ENCODE measurements around the gene PITPNM3. TPM values are rescaled to one million over a fixed set of nuclear protein-coding genes. Genes with fewer than 3 reads are reported as not detected.

Gene PITPNM3
- total and polyA plus RNA-seq, 11 donors = 0.16 to 1.7 (median 0.33) TPM

- H3K9me3 ChIP-seq = no peaks in the 10 kb centered on the region
- 59 to 66% (median 65%) methylated on average over 15 of the region's 15 CpGs for WGBS, 4 donors
- no peak for ATAC-seq
- no peaks in the 10 kb centered on the region for H3K4me1 ChIP-seq
- peak in 1 of 5 donors; percentile 20 for DNase-seq
- intact Hi-C loops (cut with DNase I) = no loop called here
- no peaks in the 10 kb centered on the region for H3K36me3 ChIP-seq
- TF ChIP-seq, protein P1, sequence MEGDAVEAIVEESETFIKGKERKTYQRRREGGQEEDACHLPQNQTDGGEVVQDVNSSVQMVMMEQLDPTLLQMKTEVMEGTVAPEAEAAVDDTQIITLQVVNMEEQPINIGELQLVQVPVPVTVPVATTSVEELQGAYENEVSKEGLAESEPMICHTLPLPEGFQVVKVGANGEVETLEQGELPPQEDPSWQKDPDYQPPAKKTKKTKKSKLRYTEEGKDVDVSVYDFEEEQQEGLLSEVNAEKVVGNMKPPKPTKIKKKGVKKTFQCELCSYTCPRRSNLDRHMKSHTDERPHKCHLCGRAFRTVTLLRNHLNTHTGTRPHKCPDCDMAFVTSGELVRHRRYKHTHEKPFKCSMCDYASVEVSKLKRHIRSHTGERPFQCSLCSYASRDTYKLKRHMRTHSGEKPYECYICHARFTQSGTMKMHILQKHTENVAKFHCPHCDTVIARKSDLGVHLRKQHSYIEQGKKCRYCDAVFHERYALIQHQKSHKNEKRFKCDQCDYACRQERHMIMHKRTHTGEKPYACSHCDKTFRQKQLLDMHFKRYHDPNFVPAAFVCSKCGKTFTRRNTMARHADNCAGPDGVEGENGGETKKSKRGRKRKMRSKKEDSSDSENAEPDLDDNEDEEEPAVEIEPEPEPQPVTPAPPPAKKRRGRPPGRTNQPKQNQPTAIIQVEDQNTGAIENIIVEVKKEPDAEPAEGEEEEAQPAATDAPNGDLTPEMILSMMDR (IDR thresholded peaks at IDR 0.05) = no peak
- no peak for TF ChIP-seq POLR2A (IDR thresholded peaks at IDR 0.05)
- H3K4me3 ChIP-seq = no peak overlapping the region
- H3K27ac ChIP-seq = no peak overlapping the region
- H3K27me3 ChIP-seq = no peaks in the 10 kb centered on the region
Measured at GRCh38 chr17:6567528-6568183, 11.3 kb upstream of the PITPNM3 start.

DNA sequence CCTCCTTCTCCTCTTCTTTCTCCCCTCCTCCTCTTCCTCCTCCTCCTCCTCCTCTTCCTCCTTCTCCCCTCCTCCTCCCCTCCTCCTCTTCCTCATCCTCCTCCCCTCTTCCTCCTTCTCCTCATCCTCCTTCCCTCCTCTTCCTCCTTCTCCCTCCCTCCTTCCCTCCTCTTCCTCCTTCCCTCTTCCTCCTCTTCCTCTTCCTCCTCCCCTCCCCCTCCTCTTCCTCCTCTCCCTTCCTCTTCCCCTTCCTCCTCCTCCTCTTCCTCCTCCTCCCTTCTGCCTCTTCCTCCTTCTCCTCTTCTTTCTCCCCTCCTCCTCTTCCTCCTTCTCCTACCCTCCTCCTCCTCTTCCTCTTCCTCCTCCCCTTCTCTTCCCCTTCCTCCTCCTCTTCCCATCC is 5.1 kb upstream of the PITPNM3 start:
- H3K36me3 ChIP-seq = no peaks in the 10 kb centered on the region
- peaks cover 0 to 10% (median 0%) of the 10 kb centered on the region in 9 donors for H3K27me3 ChIP-seq
- TF ChIP-seq, protein P1 (IDR thresholded peaks at IDR 0.05) = no peak
- no peak for TF ChIP-seq POLR2A (IDR thresholded peaks at IDR 0.05)
- peaks cover 0 to 8% (median 0%) of the 10 kb centered on the region in 12 donors for H3K4me1 ChIP-seq
- DNase-seq (no peak), ATAC-seq (no peak)
- H3K9me3 ChIP-seq = no peaks in the 10 kb centered on the region
- no peak overlapping the region for H3K27ac ChIP-seq
- no peak overlapping the region for H3K4me3 ChIP-seq
- intact Hi-C loops (cut with DNase I) = no loop called here

- H3K27me3 ChIP-seq = peaks cover 0 to 17% (median 7%) of the 10 kb centered on the region in 9 donors
- WGBS, 4 donors = 76 to 87% (median 80%) methylated on average over 3 of the region's 3 CpGs
- H3K36me3 ChIP-seq = no peaks in the 10 kb centered on the region
- H3K9me3 ChIP-seq = no peaks in the 10 kb centered on the region
- ATAC-seq (no peak), DNase-seq (no peak)
- H3K27ac ChIP-seq = no peak overlapping the region
- intact Hi-C loops (cut with DNase I) = no loop called here
- H3K4me1 ChIP-seq = peaks cover 0 to 14% (median 4%) of the 10 kb centered on the region in 12 donors
- no peak for TF ChIP-seq POLR2A (IDR thresholded peaks at IDR 0.05)
- TF ChIP-seq, protein P1 (IDR thresholded peaks at IDR 0.05) = no peak
- H3K4me3 ChIP-seq = no peak overlapping the region
Measured at GRCh38 chr17:6560496-6560895, 4.1 kb upstream of the PITPNM3 start.

GRCh38 chr17:6559753-6560215 is 3.4 kb upstream of the PITPNM3 start:
- no peak overlapping the region for H3K27ac ChIP-seq
- H3K36me3 ChIP-seq = no peaks in the 10 kb centered on the region
- 90 to 96% (median 94%) methylated on average over 5 of the region's 5 CpGs for WGBS, 4 donors
- H3K27me3 ChIP-seq = peaks cover 3 to 24% (median 13%) of the 10 kb centered on the region in 9 donors
- no peak overlapping the region for H3K4me3 ChIP-seq
- no peaks in the 10 kb centered on the region for H3K9me3 ChIP-seq
- intact Hi-C loops (cut with DNase I) = loop anchor here in 3 of 10 donors (5.0 to 10.0 kb wide), 2 partner anchors 82 to 85 kb away; no protein-coding TSS in a partner anchor
- DNase-seq (peak in 1 of 5 donors; percentile 19), ATAC-seq (no peak)
- TF ChIP-seq, protein P1 (IDR thresholded peaks at IDR 0.05) = no peak
- no peak for TF ChIP-seq POLR2A (IDR thresholded peaks at IDR 0.05)
- H3K4me1 ChIP-seq = peaks cover 0 to 19% (median 10%) of the 10 kb centered on the region in 12 donors

Data from heart left ventricle (tissue), 16 donors.